GM12892 (cell line): ENCODE measurements around the gene OR4D2.

Experiments used
- POLR2A ChIP-seq: IDR thresholded peaks from 2 replicates; pipeline ENCODE4 v1.6.1; 2011; ENCODE audit warnings: low read depth, low read length, control low read depth
- POLR2AphosphoS5 ChIP-seq: IDR thresholded peaks from 2 replicates; pipeline ENCODE4 v1.6.1; 2011; ENCODE audit warnings: low read depth, low read length, control low read depth

DNA sequence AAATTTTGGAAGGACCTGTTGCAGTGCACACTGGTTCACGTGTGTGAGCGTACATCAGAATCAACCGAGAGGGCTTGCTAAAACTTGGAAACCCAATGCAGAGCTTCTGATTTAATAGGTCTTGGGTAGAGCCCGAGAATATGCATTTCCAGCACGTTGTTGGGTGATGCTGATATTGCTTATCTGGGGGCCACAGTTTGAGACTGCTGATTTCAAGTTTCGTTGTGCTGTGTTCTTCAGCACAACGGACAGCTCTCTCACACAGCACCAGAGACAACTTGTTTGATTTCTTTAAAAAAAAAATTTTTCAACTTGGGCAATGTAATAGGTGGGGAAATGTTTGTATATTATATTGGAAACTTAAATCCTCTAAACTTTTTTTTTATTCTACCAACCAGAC, 9.4 kb downstream of the OR4D2 start:
- TF ChIP-seq POLR2AphosphoS5 (no peak), POLR2A (no peak)
